A673 (cell line): Measurements from ENCODE around the gene RAB15.

ENCODE experiments used
- EZH2 ChIP-seq: fragments of 200-600 bp; sonication (generic); IDR thresholded peaks from 2 replicates; pipeline ENCODE4 v1.6.1; 2017; ENCODE audit warnings: borderline replicate concordance, low read depth, mild to moderate bottlenecking, mixed read lengths, antibody characterized with exemption, low read length; ENCODE audit not compliant: poor library complexity, severe bottlenecking
- TF ChIP-seq, protein P1 (sequence below): fragments of 300-800, 200-600 bp; sonication (generic); conservative IDR thresholded peaks from 2 replicates; pipeline ENCODE4 v1.5.1; 2017; ENCODE audit warnings: low read depth, mild to moderate bottlenecking, antibody characterized with exemption, low read length, moderate library complexity, mixed read lengths

DNA sequence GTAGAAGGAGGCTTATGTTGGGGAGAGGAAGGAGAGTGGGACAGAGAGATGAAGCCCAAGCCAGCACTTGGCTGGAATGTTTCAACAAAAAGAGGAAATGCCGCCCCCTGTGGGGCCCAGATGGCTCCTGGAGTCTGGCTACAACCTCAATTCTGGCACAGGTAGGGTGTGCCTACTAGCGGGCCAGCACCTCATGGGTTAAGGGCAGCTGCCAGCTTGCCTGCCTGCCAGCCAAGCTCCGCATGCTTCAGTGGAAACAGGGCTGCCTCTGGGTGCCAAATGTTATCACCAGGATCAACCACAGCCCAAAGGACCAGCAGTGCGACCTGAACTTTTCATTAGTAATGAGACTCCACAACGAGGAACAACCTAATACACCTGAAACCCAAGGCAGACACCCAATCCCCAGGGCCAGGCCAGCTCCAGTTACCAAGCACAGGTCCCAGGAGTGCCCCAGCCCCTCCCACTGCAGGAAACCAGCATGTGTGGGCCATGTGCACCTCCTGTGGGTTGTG, 11.3 kb downstream of the RAB15 start:
- TF ChIP-seq, protein P1, sequence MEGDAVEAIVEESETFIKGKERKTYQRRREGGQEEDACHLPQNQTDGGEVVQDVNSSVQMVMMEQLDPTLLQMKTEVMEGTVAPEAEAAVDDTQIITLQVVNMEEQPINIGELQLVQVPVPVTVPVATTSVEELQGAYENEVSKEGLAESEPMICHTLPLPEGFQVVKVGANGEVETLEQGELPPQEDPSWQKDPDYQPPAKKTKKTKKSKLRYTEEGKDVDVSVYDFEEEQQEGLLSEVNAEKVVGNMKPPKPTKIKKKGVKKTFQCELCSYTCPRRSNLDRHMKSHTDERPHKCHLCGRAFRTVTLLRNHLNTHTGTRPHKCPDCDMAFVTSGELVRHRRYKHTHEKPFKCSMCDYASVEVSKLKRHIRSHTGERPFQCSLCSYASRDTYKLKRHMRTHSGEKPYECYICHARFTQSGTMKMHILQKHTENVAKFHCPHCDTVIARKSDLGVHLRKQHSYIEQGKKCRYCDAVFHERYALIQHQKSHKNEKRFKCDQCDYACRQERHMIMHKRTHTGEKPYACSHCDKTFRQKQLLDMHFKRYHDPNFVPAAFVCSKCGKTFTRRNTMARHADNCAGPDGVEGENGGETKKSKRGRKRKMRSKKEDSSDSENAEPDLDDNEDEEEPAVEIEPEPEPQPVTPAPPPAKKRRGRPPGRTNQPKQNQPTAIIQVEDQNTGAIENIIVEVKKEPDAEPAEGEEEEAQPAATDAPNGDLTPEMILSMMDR, result no peak
- TF ChIP-seq EZH2, result no peak
